RPMI7951 (cell line): ENCODE measurements around the gene KCNA10. TPM values are rescaled to one million over a fixed set of nuclear protein-coding genes. Genes with fewer than 3 reads are reported as not detected.

Experiments used
- DNase-seq: peaks from one replicate; pipeline ENCODE4 v3.0.0-alpha.2; 2012; ENCODE audit warnings: low read depth
- total RNA-seq: library from RNA; depleted of rRNA; stranded (reverse); fragments of >200 nt; shearing (Covaris generic); gene quantifications from 2 replicates; pipeline ENCODE4 v1.2.3, GENCODE V29; 2014

The KCNA10 gene
- total RNA-seq, 1 experiment from 2014 or later = not detected

DNA sequence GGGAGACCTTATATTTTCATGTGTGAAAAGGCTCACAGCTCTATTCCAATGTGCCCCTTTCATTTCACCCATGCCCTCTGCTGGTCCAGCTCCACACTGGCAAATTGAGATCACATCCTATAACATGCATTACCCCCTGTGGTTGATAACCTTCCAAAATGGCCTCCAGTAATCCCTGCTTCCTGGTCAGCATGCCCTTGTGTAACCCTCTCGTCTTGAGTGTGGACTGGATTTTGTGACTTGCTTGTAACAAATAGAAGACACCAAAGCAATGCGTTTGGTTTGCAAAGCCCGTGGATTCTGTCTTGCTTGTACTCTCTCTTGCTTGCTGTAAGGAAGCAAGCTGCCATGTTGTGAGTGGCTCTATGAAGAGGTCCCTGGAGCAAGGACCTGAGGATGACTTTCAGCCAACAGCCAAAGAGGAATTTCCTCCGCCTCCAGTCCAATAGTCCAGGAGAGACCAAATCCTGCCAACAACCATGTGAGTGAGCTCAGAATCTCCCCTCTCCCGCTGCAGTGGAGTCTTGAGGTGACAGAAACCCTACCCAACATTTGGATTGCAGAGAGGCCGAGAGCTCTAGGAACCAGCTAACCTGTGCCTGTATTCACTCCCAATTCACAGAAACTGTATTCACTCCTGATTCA, 17.4 kb downstream of the KCNA10 start:
- DNase-seq = no peak

DNA sequence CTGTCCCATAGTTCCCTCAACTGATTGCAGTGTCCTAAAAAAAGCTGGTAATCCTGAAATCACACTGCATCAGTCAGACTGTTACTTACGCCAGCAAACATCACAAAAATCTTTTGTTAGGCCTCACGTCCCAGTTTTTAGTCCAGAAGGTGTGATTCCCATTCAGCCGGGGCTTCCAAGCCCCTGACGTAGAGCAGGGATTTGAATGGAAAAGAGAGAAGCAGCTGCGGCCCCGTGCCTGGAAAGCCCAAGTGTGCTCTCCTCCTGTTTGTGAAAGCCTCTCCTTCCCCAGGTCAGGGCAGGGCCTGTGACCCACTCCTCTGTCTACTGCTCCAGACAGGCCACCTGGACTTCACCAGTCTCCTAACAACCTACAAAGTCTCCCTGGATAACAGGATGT, 20.7 kb downstream of the KCNA10 start:
- no peak for DNase-seq

DNA sequence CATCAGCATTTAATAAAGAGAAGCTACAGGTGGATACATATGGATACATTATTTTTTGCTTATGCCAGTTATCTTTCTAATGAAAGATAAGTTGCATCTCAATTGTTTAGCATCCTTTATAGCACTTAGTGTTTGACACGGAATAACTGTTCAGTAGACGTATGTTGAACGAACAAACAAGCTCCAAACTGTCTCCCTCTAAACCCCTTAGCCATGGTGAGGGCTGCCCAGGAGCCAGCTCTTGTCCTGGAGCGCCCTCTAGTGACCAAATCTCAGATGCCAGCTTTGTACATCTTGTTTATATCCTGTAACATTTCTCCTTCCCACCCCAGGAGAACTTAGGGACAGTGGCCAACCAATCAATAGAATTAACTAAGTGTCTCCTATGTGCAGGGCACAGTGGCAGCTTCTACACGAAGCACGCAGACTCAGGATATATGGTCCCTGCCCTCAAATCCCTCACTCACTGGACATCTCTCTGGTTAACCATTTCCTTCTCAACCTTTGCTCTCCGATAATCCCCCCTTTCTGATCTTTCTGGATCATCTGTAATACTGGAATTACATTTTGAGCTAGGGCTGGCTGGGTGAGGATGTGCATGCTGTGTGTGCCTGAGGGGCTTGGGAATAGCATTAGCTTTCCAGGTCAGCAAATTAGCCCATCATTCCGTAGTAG, 22.9 kb downstream of the KCNA10 start:
- DNase-seq = peak; percentile 63

DNA sequence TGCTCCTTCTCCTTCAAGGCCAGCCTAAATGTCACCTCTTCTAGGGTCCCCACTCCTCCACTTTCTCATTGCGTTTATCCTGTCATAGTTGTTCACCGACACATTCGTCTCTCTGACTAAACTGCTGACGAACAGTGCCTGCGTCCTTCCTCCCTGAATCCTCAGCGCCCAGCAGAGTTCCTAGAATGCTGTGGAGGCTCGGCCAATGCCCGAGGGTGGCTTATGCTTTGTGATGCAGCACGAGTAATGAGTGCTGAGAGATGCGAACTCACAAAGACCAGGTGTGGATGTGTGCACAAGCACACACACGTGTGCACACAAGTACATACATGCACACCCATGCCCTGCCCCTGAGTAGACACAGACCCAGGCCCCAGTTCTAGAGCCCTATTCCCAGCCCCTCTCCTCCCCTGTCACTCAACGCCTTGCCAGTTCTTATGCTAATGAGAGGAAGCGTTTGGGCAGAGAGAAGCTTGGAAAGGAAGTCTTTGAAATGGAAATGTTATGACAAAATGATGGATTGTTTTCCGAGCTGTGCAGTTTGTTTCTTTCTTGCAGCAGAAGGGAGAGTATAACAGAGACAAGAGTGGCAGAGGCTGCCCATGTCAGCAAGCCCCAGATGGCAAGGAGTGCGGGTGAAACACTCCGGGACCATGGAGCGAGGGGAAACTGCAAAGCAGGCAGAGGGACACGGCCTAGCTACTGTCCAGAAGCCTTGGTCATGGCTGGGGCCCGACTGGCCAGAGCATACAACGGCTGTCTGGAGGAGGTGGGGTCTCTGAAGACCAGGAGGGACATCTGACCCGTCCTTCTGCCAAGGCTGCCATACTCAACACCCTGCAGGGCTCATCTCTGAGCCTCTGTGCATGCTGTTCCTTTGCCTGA, 24.2 kb downstream of the KCNA10 start:
- DNase-seq = no peak

DNA sequence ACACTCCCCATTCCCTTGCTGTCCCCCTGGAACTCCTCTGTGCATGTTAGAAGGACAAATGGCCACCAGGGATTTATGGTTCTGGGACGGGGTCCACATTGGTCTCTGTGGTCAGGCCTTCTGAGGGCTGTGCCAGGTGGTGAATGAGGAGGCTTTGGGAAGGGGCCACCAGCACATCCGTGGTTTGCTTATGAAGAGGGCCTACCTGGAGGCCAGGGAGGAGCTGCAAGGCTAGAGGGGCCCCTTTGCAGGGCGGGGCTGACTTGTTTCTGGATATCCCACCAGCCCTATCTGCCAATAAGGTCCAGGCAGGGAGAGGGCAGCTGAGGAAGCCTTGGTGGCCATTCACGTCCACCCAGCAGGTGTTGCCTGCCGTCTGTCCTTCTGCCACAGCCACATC, 24.9 kb downstream of the KCNA10 start:
- no peak for DNase-seq

DNA sequence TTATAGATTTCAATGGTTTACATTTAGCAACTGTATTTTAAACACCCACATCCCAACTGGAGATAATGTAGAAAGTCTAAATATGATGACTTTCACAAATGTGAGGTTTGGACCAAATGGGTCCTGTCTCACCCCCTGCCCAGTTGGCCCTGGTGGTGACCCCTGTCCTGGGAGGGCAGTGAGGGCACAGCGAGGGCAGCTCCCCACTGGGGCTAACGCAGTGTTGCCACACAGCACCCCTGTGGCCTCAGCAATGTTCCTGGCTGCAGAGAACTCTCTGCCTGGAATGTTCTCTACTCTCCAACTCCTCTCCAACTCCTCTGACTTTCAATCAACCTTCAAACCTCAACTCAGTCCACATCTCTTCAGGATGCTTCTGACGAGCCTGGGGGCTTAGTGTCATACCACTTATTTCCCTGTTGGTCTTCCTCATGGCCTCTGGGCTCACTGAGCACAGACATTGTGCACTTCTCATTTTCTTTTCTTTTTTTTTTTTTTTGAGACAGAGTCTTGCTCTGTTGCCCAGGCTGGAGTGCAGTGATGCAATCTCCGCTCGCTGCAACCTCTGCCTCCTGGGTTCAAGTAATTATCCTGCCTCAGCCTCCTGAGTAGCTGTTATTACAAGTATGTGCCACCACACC, 25.8 kb downstream of the KCNA10 start:
- DNase-seq = no peak

DNA sequence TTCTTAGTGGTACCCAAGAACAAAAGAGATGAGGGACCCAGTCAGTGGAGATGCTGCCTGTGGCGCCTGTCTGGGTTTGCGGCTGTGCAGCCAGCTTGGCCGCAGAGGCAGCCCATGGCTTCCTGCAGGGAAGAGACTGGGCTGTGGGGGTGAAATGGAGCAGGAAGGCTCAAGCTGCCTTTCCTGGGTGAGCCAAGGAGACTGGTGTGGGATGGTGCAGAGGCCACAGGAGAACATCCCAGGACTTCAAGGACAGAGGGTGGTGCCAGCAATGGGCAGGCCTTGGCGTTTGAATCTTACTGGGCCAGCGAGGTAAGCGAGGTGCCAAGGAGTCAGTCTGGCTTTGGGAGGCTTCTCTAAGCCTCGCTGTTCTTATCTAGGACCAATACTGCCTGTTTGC, 26.4 kb downstream of the KCNA10 start:
- no peak for DNase-seq

DNA sequence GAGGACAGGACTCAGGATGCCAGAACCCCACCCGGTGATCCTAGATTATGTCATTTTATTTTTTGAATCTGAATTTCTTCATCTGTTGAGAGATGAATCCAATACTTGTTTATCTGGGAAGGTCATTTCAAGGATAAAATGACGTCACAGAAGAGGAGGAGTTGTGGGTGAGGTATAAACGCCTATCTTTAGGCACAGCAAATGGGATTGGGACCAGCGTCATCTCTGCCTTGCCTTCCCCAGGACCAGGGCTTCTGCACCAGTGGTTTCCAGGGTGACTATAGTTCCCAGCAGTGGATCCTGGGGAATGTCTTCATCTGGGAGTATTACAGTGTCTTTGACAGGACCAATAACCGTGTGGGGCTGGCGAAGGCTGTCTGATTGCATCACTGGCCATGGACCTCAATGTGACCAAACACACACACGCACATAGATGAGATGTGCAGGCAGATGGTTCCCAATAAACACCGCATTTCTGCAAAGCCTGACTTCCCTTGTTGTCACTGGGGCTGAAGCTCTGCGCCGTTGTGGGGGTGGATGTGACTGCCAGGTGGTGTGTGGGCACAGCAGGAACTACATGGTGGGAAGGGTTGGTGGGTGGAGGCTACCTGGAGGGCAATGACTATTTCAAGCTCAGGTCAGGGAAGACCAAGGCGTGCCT, 28.1 kb downstream of the KCNA10 start:
- DNase-seq = no peak

DNA sequence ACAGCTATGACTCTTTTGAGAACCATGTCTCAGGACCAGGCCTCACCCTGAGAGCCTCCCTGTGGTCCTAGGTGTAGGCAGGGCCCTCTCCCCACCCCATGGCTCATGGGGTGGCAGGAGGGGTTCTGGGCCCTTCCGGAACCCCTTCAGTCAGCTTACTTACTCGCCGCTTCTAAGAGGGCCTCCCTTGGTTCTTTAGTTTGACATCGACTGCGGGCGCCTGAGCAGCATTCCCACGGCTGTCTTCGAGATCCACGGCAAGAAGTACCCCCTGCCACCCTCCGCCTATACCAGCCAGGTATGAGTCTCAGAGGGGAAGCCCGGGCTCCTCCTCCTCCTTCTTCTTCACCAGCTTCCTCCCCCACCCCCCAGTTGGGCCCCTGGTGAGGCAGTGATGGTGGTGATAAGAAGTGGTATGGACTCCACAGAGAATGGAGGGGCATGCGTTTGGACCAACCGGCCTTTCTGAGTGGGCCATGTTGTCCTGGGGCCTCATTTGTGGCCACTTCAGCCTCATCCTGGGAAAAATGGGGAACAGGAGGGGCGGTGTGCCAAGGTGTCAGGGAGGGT, 28.9 kb downstream of the KCNA10 start:
- DNase-seq = no peak

DNA sequence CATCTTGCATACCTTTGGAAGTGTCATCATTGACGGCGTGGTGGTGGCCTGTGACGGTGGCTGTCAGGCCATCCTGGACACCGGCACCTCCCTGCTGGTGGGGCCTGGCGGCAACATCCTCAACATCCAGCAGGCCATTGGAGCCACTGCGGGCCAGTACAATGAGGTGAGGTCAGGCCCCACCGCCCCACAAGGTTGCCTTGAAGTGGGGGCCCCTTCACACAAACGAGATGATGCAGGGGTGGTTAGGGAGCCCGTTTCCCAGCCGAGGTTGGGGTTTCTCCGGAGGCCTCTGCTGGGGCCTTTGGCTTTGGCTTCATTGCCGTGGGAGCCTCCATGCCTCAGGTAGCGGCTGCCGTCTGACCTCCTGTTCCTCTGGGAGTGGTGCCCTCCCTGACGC, 29.6 kb downstream of the KCNA10 start:
- no peak for DNase-seq

DNA sequence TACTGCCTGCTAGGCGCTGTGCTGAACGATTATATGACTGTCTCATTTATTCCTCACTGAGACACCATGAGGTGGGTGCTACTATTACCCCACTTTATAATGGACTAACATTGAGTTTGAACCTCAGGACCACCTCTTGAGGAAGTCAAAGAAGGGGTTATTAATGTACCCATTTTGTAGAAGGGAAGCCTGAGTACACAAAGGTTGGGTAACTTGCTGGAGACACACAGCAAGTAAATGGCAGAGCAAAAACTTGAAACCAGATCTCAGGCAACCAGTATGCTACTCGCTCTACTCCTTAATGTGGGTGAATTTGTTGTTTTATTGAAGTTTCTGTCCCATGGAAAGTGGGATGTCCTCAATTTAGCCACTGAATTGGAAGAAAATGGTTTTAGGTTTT, 30.1 kb downstream of the KCNA10 start:
- DNase-seq = no peak

DNA sequence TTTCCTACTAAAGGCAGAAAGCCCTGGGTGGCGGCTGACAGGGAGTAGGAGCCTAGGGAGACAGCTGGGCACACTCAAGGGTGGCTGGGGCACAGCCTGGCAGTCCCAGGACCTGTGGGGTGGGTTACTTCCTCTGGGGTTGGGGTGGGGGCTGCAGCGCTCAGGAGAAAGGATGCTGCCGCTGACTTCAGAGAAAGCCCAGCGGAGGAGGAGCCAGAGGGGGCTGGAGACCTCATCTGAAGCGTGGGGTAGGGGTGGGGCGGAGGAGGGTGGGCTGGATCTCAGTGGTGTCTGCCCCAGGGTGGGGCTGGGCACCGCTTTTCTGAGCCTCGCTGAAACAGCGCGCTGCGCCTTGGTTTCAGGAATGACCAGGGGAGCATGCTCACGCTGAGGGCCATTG, 30.8 kb downstream of the KCNA10 start:
- no peak for DNase-seq

DNA sequence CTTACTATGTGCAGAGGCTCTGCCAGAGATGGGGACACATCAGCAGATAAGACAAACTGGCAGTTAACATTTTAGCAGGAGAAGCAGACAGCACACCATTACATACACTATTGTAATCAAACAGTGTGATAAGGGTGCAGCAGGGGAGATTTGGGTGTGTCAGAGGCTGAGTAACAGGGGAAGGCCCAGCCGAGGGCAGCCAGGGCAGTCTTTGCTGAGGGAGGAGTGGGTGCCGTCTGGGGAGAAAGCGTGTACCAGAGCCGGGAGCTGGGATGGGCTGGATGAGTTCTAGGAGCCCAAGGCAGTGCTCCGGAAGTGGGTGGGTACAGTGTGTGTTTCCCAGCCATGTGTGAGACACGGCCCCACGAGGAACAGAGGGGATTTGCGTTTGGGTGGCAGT, 31.2 kb downstream of the KCNA10 start:
- no peak for DNase-seq

DNA sequence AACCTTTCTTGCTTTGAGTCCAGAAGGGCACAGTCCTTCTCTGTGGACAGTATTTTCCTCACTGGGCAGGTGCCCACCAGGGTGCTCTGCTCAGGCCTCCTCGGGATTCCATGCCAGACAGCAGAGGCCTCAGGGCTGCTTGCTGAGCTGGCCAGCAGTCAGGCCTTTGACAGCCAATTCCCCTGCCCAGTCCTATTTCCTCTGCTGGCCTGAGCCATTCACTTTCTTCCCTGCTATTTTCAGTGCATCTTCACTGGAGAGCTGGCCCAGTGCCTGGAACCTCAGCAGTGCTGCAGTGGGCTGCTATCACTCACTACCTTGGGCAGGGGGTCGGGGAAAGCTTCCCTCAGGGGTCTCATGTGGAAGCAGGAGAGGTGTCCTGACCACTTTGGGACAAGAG, 33.2 kb downstream of the KCNA10 start:
- DNase-seq = no peak

DNA sequence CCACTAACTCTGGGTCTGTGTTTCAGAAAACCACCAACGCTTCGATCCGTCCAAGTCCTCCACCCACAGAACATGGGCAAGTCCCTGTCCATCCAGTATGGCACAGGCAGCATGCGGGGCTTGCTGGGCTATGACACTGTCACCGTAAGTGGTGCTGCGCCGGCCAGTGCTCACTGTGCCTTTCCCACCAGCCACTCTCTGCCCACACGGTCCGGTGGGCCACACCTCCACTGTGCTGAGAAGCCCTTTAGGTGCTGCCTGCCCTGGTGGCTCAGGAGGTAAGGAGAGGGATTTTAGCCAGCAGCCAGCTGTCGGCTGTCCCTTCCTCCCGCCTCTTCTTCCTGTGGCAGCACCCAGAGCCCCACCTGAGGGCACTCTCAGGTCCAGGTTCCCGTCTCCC, 34.2 kb downstream of the KCNA10 start:
- DNase-seq = no peak

DNA sequence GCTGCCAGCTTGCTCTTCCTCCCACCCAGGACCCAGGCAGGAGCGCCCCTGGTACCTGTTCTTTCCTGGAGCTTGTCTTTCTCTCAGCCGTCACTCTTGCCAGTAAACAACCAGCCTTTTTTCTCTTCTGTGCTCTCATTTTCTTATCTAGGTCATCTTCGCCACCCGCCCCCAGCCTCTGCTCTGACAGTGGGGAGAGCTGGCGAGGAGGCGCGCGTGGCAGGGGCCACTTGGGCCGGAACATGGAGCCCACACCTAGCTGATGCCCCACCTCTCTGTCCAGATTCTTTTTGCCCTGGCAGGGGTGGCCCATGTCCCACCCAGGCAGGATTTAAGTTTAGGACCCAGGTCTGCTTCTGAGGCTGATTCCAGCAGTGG, 35.7 kb downstream of the KCNA10 start:
- DNase-seq = no peak

DNA sequence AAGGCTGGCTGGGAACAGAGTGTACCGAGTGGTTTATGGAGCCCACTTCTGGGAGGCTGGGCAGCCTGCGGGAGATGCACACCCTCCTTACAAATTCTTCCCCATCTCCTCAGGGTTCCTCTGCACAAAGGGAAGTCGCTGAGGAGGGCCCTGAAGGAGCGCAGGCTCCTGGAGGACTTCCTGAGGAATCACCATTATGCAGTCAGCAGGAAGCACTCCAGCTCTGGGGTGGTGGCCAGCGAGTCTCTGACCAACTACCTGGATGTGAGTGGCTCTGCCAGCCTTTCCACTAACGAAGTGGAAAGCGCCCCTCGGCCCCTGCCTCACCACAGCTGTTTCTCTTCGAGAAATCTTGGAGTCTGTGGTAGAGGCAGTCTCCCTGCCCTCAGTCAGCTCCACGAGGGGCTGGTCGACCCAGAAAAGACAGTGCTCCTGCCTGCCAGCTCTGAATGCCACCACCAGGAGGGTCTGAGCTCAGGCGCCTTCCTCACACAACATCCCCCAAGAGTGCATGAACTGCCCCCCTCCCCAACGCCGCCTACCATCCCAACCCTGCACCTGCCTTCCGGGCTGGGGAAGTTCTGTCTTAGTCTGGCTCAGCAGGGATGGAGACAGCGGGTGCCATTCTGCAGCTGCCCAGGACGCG, 36.2 kb downstream of the KCNA10 start:
- DNase-seq = no peak

DNA sequence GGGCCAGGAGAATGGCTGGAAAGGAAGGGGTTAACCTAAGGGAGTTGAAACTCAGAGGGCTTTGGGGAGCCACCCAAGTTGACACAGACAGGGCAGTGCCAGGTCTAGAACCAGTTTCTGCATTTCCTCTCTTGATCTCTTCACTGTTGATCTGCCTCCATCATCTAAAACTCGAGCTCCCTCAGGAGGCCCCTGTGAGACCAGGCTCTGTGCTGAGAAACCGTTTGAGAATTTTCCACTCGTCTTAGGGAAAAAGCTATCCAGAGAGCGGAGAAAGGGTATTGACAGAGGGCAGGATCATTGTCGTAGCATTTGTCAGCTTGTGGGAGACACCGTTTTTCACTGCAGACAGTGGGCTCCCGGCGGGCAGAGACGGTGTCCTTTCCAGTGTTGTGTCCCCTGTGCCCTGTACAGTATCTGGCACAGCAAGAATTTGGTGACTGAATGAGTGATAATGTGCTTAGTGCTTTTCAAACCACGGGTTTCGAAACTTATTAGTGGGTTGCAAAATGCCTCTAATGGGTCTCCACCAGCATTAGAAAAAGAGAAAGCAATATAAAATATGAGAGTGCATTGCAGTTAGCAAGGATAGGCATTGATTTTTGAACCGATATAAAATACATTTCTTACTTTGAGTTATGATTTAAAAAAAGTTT, 36.9 kb downstream of the KCNA10 start:
- DNase-seq = no peak

DNA sequence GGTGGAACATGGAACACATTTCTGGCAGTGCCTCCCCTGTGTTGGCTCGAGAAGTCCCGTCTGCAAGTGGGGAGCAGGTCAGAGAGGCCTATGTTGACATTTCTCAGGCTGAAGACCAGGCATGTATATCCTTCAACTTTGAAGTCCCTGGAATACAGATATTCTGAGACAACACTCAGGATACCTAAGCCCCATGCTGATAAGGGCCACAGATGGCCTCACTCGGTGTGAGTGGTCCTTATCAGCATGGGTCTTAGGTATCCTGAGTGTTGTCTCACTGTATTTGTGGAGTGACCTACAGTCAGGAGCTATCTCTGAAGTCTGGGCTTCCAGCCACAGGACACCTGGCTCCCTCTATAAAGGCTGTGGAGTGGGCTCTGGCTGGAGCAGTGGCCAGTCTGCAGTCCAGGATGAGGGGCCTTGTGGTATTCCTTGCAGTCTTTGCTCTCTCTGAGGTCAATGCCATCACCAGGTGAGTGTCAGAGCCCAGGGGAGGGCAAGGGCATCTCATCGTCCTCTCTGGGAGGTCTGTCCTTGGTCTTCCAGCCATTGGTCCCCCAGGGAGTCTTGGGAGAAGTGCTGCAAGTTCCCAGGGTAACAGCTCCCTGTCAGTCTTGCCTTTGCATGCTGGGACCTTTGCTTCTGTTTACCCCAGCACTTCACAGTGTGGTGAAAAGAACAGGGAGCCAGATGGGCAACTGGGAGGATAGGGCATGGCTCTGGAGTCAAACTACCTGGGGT, 38.4 kb downstream of the KCNA10 start:
- DNase-seq = no peak

DNA sequence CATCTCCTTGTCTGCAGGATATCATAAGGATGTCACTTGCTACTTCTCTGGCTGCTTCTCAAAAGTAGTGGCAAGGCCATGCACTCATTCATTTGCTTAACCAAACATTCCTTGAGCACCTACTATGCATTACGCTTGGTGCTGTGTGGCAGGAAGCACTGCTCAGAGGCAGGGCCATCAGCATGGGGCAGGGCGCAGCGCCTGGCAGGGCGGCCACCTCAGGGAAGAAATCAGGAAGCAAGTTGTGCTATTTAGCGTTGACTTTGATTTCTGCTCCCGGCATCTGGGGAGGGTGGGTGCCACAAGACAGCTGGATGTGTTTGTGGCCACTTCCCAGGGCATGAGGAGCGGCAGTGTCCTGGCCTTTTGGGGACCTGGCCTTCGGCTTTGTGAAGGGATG, 40.1 kb downstream of the KCNA10 start:
- DNase-seq = no peak
